ENCODE measurements around the gene ETV6. TPM values are rescaled to one million over a fixed set of nuclear protein-coding genes. Genes with fewer than 3 reads are reported as not detected.

ETV6 gene
- total RNA-seq, 1 experiment from 2014 or later: 14.1 TPM

DNA sequence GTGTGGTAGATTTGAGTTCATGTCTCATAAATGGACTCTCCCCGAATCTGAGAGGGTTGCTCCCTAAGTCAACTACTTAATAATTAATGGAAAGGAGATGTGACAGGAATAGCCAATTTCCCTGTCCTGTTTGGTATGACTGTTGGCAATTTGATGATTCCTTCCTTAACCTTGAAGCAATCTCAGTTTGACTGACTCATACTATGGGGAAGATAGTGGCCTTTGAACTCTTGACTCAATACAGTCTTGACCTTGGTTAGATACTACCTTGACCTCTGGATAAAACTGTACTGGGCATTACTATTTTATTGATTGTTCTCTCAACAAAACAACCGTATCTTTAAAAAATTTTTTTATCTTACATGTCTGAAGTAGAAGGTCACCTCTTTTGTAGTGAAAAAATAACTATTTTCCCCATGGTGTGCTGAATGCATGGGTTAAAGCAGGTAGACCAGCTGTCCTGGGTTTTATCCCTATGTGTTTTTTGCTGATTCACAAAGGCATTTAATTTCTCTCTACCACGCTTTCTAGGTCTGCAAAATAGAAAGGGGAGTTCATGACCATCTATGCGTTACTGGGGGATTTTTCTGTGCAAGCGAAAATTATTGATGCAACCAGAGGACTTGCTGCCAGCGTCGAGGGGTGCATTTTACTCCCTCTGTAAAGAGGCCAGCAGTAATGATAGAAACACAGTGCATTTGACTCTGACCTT lies 80.1 kb downstream of the ETV6 start:
- DNase-seq (ENCODE audit: low read depth, low spot score) (no peak), ATAC-seq (no peak)
- H3K9ac ChIP-seq (ENCODE audit: low read length): no peak overlapping the region
- peak overlapping the region; percentile 40 for H3K4me2 ChIP-seq (ENCODE audit: low read length)
- intact Hi-C loops (cut with micrococcal nuclease): loop anchor here (1.0 to 10.0 kb wide), 2 partner anchors 15 to 305 kb away; no protein-coding TSS in a partner anchor
- no peaks in the 10 kb centered on the region for H3K9me3 ChIP-seq (ENCODE audit: control insufficient read depth in 1 of 2, insufficient read depth in 1 of 2, low read depth in 1 of 2, low read length in 2 of 2)
- no peak overlapping the region for H3K4me3 ChIP-seq (replicated peaks in 1 of 2; ENCODE audit: low read depth in 1 of 2, low read length in 2 of 2)
- CTCF ChIA-PET: no interaction called here
- no peaks in the 10 kb centered on the region for H3K9me2 ChIP-seq (ENCODE audit: insufficient read depth)
- POLR2A ChIA-PET: no interaction called here
- H3K36me3 ChIP-seq (ENCODE audit: control insufficient read depth in 1 of 2, insufficient read depth in 2 of 2, low read length in 2 of 2): no peaks in the 10 kb centered on the region
- H4K20me1 ChIP-seq (ENCODE audit: insufficient read depth): no peaks in the 10 kb centered on the region
- H3K27me3 ChIP-seq (ENCODE audit: insufficient read depth, low read length): no peaks in the 10 kb centered on the region
- H3K79me2 ChIP-seq (ENCODE audit: insufficient read depth, low read length): no peaks in the 10 kb centered on the region
- peak overlapping the region; percentile 48 for H3K27ac ChIP-seq (ENCODE audit: low read depth, low read length)
- peaks cover 33 to 34% of the 10 kb centered on the region in 2 experiments for H3K4me1 ChIP-seq (ENCODE audit: control insufficient read depth in 1 of 2, insufficient read depth in 2 of 2, low read length in 2 of 2)
- H2AFZ ChIP-seq (ENCODE audit: low read depth, low read length, poor library complexity, severe bottlenecking): no peak overlapping the region
- no peak for TF ChIP-seq CBX3 (IDR thresholded peaks at IDR 0.05; ENCODE audit: low read depth)
- TF ChIP-seq FOSL1 (IDR thresholded peaks at IDR 0.05; ENCODE audit: low read depth): 0 out of 2 replicates have a peak, but pooled peaks have one; percentile 16
- no TSS peak for BruUV-seq (replicated peaks)
- RAD21 ChIA-PET (ENCODE audit: low non-redundant PET in 1 of 2, low total read pairs in 2 of 2, uncharacterized antibody in 2 of 2, unreplicated experiment in 2 of 2): no interaction called here

DNA sequence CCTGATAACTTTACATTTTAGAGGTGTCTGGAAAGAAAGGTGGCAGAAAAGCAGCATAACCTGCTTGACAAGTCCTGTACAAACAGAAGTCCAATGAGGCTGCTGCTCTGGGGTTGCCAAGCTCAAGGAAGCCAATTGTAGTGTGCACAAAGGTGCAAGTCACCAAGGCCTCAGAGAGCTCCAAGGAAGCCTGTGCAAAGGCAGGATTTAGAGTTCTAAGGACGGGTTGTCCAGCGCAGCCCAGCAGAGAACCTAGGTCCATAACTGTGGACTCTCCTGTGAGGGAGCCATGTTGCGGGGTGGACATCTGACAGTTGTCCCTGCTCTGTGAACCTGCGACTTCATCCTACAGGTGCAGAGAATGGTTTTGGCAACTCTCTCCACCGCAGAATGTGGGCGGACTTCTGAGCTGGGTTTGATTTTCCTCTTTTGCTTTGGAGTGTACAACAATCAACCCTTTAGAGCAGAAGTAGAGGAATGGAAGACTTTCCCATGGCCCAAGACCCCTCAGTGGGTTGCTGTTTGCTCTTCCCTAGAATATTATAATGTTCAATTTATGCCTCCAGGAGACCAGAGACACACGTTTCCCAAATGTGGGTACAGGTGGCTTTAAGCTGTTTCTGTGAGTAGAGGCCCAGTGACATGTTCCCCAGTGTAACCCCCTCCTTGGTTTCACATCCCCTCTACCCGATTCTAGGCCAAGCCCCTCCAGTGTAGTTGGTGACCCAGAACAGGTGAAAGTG lies 81.0 kb downstream of the ETV6 start:
- intact Hi-C loops (cut with micrococcal nuclease): loop anchor here (10.0 kb wide), 1 partner anchor 304 kb away; no protein-coding TSS in a partner anchor
- Histone ChIP-seq H3K9me3 (ENCODE audit: control insufficient read depth in 1 of 2, insufficient read depth in 1 of 2, low read depth in 1 of 2, low read length in 2 of 2) (no peaks in the 10 kb centered on the region), H3K9ac (ENCODE audit: low read length) (no peak overlapping the region), H3K27ac (ENCODE audit: low read depth, low read length) (peak overlapping the region; percentile 48), H3K36me3 (ENCODE audit: control insufficient read depth in 1 of 2, insufficient read depth in 2 of 2, low read length in 2 of 2) (no peaks in the 10 kb centered on the region), H3K9me2 (ENCODE audit: insufficient read depth) (no peaks in the 10 kb centered on the region), H3K27me3 (ENCODE audit: insufficient read depth, low read length) (no peaks in the 10 kb centered on the region), H2AFZ (ENCODE audit: low read depth, low read length, poor library complexity, severe bottlenecking) (no peak overlapping the region), H3K4me2 (ENCODE audit: low read length) (peak overlapping the region; percentile 40), H4K20me1 (ENCODE audit: insufficient read depth) (no peaks in the 10 kb centered on the region), H3K4me1 (ENCODE audit: control insufficient read depth in 1 of 2, insufficient read depth in 2 of 2, low read length in 2 of 2) (peaks cover 33 to 34% of the 10 kb centered on the region in 2 experiments), H3K79me2 (ENCODE audit: insufficient read depth, low read length) (no peaks in the 10 kb centered on the region), H3K4me3 (replicated peaks in 1 of 2; ENCODE audit: low read depth in 1 of 2, low read length in 2 of 2) (no peak overlapping the region)
- ChIA-PET CTCF (no interaction called here), POLR2A (interaction anchor here (0.8 kb wide), 1 partner anchor 14 kb away, joined by 3 read pairs; no protein-coding TSS in a partner anchor), RAD21 (ENCODE audit: low non-redundant PET in 1 of 2, low total read pairs in 2 of 2, uncharacterized antibody in 2 of 2, unreplicated experiment in 2 of 2) (no interaction called here)
- BruUV-seq (replicated peaks): no TSS peak
- DNase-seq (ENCODE audit: low read depth, low spot score) (peak; percentile 12), ATAC-seq (peak; percentile 63; the same call in 1 of the 2 replicates)
- peak; percentile 55 for TF ChIP-seq SP1 (IDR thresholded peaks at IDR 0.05; ENCODE audit: low read depth)
- TF ChIP-seq EZH2 (IDR thresholded peaks at IDR 0.05): no peak
- TF ChIP-seq SIN3A (IDR thresholded peaks at IDR 0.05; ENCODE audit: low read depth): no peak
- TF ChIP-seq SRF (IDR thresholded peaks at IDR 0.05; ENCODE audit: low read depth): no peak
- TF ChIP-seq ZFX (IDR thresholded peaks at IDR 0.05): no peak
- TF ChIP-seq POLR2AphosphoS5 (IDR thresholded peaks at IDR 0.05; ENCODE audit: low read depth, low read length): no peak
- TF ChIP-seq, protein P1, sequence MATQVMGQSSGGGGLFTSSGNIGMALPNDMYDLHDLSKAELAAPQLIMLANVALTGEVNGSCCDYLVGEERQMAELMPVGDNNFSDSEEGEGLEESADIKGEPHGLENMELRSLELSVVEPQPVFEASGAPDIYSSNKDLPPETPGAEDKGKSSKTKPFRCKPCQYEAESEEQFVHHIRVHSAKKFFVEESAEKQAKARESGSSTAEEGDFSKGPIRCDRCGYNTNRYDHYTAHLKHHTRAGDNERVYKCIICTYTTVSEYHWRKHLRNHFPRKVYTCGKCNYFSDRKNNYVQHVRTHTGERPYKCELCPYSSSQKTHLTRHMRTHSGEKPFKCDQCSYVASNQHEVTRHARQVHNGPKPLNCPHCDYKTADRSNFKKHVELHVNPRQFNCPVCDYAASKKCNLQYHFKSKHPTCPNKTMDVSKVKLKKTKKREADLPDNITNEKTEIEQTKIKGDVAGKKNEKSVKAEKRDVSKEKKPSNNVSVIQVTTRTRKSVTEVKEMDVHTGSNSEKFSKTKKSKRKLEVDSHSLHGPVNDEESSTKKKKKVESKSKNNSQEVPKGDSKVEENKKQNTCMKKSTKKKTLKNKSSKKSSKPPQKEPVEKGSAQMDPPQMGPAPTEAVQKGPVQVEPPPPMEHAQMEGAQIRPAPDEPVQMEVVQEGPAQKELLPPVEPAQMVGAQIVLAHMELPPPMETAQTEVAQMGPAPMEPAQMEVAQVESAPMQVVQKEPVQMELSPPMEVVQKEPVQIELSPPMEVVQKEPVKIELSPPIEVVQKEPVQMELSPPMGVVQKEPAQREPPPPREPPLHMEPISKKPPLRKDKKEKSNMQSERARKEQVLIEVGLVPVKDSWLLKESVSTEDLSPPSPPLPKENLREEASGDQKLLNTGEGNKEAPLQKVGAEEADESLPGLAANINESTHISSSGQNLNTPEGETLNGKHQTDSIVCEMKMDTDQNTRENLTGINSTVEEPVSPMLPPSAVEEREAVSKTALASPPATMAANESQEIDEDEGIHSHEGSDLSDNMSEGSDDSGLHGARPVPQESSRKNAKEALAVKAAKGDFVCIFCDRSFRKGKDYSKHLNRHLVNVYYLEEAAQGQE (IDR thresholded peaks at IDR 0.05; ENCODE audit: low read depth): no peak
- TF ChIP-seq, protein P2, sequence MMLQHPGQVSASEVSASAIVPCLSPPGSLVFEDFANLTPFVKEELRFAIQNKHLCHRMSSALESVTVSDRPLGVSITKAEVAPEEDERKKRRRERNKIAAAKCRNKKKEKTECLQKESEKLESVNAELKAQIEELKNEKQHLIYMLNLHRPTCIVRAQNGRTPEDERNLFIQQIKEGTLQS (IDR thresholded peaks at IDR 0.05): no peak
- peak; percentile 40; the same call in 1 of the 2 replicates for TF ChIP-seq CBX3 (IDR thresholded peaks at IDR 0.05; ENCODE audit: low read depth)
- TF ChIP-seq YY1 (IDR thresholded peaks at IDR 0.05; ENCODE audit: extremely low read depth, insufficient replicate concordance, low read depth, low read length): no peak
- no peak for TF ChIP-seq EZH2phosphoT487 (IDR thresholded peaks at IDR 0.05; ENCODE audit: borderline replicate concordance)
- 0 out of 2 replicates have a peak, but pooled peaks have one; percentile 15 for TF ChIP-seq CEBPB (IDR thresholded peaks at IDR 0.05; ENCODE audit: low read depth)
- TF ChIP-seq ZNF274 (IDR thresholded peaks at IDR 0.05; ENCODE audit: low read depth, low read length): no peak
- TF ChIP-seq RAD21 (IDR thresholded peaks at IDR 0.05; ENCODE audit: low read depth): no peak
- TF ChIP-seq, protein P3, sequence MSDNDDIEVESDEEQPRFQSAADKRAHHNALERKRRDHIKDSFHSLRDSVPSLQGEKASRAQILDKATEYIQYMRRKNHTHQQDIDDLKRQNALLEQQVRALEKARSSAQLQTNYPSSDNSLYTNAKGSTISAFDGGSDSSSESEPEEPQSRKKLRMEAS (IDR thresholded peaks at IDR 0.05): 0 out of 2 replicates have a peak, but pooled peaks have one; percentile 19
